Amniotic stem cell (primary cell): ENCODE results near the gene ARHGAP44.

ENCODE experiments used
- DNase-seq: peaks from one replicate; lab custom pipeline; 2025; lab: John Stamatoyannopoulos, UW

The ARHGAP44 gene

DNA sequence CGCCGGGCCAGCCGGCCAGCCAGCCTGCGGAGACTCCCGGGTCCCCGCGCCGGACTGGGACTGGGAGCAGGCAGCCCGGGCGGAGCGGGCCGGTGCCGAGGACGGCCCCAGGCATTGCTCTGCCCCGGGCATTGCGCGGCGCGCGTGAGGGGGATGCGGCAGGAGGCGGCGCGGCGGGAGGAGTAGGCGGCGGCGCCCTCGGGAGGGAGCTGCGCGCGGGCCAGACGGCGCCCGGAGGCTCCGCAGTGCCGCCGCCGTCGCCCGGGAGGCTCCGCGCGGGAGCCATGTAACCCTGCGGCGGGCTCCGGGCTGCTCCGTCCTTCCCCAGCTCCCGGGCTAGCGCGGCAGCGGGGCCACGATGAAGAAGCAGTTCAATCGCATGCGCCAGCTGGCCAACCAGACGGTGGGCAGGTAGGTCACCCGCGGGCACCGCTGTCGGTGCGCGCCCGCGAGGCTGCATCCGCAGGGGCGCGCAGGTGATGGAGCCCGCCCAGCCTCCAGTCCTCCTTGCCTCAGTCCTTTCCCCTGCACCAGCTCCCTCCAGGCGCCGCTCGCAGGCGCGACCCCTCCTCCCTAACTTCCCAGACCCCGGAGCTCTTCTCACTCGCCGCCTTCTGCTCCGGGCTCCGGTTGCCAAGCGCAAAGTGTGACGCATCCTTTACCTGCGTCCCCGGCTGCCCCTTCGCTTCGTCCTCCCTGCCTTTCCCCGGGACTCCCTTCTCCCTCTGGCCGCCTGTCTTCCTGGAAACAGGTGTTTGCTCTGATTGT is at the start of gene ARHGAP44:
ARHGAP44 (plus strand) TSS at position 18 of the 768 bp plus-strand sequence; CDS start at position 359, 341 bp downstream.
- DNase-seq = no peak

DNA sequence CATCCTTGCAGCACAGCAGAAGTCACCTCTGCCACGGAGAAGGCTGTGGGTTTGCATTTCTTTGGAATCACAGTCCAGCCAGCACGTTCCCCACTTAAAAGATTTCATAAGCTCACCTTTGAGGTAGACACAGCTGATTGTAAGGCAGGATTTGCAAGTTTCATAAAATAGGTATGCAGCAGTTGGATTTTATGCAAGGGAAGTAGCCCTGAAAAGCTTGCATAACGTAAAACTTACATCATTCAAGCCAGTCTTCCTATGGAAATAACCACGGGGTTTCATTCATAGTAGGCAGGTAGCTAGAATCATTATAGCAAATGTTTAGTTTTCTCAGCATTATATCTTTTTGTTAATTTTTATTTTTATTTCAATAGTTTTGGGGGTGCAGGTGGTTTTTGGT is 49.8 kb upstream of the ARHGAP44 start:
- DNase-seq = no peak

DNA sequence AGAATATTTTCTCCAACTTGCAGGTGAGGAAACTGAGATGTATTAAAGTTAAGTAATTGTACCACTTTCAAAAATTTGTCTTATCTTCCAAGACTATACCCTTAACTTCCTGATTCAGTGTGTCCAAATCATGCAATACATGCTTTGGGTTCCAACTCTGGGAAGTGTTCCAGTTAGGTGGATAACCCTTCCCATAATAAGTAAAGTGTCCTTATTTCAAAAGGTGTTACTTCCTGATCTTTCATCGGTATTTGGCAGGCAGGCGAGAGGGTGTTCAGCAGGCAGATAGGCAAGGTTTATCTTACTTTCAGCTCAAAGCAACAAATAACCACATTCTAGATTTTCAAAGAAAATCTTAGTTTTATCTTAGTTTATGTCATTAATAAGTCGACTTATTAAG is 46.3 kb upstream of the ARHGAP44 start:
- DNase-seq = no peak

- no peak for DNase-seq
Observed at GRCh38 chr17:12744298-12744697, 45.0 kb upstream of the ARHGAP44 start.

GRCh38 chr17:12744786-12745185 is 44.5 kb upstream of the ARHGAP44 start:
- no peak for DNase-seq

DNA sequence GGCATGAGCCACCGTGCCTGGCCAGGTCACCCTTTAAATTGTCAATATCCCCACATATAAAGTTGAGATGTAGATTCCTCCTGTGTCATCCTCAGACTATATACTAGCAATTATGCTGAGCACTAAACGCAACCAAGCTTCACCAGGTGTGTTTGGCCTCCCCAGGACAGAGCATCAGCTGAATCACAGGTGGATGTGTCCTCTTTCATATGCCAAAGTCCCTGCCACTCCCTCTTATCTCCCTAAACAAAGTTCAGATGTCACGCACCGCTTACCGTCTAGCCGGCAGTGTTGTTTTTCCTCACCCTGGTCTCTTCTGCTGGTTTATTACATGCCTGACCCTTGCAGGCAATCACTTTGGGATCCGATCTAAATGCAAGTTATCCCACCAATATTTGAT is 43.8 kb upstream of the ARHGAP44 start:
- no peak for DNase-seq

- no peak for DNase-seq
Observed at GRCh38 chr17:12756786-12757185, 32.5 kb upstream of the ARHGAP44 start.

DNA sequence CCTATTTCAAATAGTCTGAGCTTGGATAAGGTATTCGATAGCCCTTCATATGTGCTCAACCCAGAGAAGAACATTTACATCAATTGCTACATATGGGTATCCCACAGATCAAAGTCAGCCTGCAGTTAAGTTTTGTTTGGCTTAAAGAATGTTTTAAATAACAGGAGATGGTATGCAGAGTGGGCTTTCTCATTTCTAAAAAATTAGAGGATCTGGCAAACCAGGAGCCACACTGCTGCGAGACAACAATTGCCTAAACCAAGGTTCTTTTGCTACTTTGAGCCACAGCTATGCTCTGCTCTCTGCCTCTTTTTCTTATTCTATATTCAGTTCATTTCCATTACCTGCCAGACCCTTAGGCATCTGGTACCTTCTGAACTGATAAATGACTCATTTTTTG is 30.2 kb upstream of the ARHGAP44 start:
- no peak for DNase-seq

GRCh38 chr17:12765548-12765947 is 23.8 kb upstream of the ARHGAP44 start:
- peak; percentile 84 for DNase-seq

GRCh38 chr17:12768255-12768654 is 21.0 kb upstream of the ARHGAP44 start:
- no peak for DNase-seq

GRCh38 chr17:12769981-12770380 is 19.3 kb upstream of the ARHGAP44 start:
- DNase-seq = no peak

GRCh38 chr17:12773153-12773552 is 16.1 kb upstream of the ARHGAP44 start:
- no peak for DNase-seq

GRCh38 chr17:12789075-12789480 is 220 bp upstream of the ARHGAP44 start:
- no peak for DNase-seq

DNA sequence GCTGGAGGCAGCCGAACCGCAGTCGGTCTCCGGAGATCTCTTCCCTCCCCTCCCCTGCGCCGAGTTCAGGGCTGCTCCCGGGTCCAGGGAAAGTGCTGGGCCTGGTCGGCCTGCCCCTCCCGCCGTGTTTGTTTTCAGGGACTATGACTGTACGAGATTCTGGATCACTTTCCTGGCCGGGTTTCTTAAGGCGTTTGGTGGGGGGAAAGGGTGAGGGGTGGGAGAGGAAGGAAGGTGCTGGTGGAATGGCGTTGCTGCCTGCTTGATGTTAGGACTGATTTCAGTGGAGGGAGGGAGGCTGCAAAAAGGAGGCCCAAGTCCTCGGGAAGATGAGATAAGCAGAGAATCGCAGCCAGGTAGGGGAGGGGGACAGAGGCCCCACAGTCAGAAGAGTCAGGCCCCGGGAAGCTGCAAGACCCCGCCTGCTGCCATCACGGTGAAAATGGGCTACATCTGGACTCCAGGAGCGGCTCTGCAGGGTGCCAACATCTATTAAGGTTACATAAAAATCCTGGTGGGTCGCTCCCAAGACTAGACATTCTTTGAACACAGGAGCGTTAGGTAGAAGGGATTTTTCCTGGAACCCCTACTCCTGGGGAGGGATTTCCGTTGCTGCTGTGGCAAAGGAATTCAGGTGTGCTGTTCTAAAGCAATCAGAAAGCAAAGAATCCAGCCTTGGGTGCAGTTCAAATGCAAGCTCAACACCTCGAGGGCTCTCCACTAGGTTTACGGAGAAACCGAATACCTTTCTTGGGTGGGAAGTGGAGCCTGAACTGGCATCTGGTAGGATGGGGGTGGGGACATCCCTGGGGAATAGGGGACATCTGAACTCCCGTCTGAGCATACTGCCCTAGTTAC is 1.2 kb downstream of the ARHGAP44 start:
- no peak for DNase-seq

DNA sequence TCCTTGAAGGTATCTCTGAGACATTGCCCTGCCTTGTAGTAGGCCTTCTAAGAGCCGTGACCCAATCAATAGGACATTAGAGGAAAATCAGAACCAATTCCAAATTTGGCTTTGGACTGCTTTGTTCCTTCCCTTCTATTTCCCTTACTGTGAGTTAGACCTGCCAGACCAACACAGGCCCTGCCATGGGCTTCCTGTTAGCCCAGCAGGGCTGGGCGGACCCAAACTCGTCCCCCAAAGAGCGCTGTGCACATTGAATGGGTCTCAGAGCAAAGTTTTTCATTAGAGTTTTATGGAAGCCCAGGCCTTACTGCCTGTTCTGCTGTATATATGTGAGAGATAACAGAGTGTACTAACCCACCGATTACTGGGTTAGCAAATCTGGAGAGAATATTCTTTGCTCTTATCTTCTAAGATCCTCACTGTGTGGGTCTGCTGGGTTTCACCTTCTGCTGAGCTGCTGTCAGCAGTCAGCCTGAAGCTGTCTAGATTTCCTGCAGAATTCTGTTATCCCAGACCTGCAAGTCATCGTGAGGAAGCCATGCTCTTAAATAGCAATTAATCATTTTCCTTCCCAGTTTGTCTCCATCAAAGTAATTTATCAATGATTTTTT is 5.7 kb downstream of the ARHGAP44 start:
- no peak for DNase-seq

DNA sequence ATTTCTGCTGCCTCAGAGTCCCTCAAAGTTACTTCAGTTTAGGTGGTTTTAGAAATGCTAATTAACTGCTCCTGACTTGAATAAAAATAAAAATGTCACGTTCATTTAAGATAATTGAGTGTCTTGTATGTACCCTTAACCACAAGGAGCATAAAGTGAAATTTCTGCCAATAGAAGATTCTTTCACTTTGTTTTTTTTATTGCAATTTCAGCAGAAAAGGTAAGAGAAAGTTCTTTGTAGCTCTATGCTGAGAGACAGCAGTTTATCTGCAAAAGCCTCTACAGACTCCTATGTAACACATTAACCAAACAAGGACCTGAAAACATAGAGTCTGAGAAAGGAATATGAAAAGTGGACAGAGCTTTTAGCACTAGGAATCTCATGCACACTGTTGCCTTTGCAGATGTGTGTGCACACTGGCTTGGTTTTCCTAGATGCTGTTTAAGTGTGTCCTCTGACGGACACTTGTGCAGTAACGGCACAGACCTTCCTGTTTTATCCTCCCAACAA is 11.6 kb downstream of the ARHGAP44 start:
- no peak for DNase-seq

GRCh38 chr17:12806630-12807029 is 17.3 kb downstream of the ARHGAP44 start:
- no peak for DNase-seq

DNA sequence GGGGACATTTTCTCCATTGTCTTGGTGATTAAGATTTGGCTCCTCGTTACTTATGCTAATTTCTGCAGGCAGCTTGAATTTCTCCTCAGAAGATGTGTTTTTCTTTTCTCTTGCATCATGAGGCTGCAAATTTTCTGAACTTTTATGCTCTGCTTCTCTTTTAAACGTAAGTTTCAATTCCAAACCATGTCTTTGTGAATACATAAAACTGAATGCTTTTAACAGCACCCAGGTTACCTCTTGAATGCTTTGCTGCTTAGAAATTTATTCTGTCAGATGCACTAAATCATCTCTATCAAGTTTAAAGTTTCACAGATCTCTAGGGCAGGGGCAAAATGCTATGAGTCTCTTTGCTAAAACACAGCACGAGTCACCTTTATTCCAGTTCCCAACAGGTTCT is 19.4 kb downstream of the ARHGAP44 start:
- DNase-seq = no peak

DNA sequence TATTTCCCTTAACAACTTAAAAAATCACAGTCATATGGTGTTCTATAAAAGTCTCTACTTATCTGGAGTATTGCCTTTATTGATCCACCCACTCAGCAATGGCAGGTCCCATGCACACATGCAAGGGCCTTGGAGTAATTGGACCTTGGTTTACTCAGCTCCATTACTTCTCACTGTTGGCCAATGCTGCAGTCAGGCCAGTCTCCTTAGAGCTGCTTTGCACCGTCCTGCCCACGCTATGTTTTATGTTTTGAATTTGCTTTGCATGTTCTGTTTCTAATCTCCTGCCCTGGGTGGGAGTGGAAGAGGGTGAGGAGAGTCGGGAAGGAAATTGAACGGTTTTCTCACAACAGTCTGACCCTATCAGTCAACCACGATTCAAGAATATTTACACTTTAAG is 23.6 kb downstream of the ARHGAP44 start:
- DNase-seq = no peak

DNA sequence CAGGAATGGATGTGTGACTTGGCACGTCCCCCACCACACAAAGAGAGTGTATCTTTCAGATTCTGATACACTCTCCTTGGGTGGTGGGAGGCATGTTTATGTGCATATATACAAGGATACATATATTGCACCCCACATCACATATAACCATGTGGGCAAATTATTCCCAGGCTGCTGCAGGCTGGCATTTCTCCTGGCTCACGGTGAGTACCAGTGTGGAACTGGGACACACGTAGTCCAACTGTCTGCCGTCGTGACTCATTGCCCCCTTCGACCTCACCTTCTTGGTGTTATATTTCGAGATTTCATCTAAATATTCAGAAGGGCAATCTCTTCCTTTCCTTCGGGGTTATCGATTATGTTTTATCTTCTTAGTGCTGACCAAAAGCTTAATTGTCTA is 24.4 kb downstream of the ARHGAP44 start:
- DNase-seq = no peak

DNA sequence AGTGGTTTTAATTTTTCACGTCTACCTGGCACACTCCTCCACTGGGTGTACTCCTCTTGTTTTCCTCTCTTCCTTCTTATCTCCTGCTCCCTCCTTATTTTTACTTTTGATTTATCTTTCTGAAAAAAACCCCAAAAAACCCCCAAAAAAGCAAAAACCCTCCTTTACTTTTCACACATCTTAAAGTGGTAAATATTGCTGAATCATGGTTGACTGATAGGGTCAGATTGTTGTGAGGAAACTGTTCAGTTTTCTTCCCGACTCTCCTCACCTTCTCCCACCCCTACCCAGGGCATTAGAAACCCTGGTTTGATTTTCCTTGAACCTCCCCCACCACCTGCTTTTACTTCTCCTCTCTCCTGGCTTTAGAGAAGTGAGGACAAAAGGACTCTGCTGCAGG is 25.4 kb downstream of the ARHGAP44 start:
- DNase-seq = no peak

- DNase-seq = no peak
Observed at GRCh38 chr17:12815642-12816141, 26.4 kb downstream of the ARHGAP44 start.
